LNCaP clone FGC (cell line): ENCODE data around the gene CCDC66.

Source experiments
- DNase-seq: peaks from one replicate; pipeline ENCODE4 v3.0.0-alpha.2; 2011; ENCODE audit warnings: low read depth
- H3K4me3 ChIP-seq: 2 replicates; pipeline ENCODE4 v1.5.1; 2011; ENCODE audit warnings: mild to moderate bottlenecking, low read depth, low read length, control low read depth
- TF ChIP-seq, protein P1 (sequence below): IDR thresholded peaks from 2 replicates; pipeline ENCODE4 v1.5.1; 2012; ENCODE audit warnings: mild to moderate bottlenecking; ENCODE audit not compliant: control insufficient read depth, insufficient read depth; ENCODE audit errors: extremely low read depth

Gene CCDC66

DNA sequence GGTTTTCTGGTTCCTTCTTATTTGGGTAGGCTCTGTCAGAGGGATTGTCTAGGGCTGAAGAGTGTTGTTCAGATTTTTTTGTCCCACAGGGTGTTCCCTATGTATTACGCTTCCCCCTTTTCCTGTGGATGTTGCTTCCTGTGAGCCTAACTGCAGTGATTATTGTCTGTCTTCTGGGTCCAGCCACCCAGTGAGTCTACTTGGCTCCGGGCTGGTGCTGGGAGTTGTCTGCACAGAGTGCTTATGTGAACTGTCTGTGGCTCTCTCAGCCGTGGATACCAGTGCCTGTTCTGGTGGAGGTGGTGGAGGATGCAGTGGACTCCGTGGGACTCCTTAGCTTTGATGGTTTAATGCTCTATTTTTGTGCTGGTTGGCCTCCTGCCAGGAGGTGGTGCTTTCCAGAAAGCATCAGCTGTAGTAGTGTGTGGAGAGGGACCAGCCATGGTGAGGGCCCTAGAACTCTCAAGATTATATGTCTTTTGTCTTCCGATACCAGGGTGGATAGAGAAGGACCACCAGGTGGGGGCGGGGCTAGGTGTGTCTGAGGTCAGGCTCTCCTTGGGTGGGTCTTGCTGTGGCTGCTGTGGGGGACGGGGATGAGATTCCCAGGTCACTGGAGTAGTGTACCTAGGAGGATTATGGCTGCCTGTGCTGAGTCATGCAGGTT, 53.8 kb downstream of the CCDC66 start:
- DNase-seq, result no peak
- TF ChIP-seq, protein P1, sequence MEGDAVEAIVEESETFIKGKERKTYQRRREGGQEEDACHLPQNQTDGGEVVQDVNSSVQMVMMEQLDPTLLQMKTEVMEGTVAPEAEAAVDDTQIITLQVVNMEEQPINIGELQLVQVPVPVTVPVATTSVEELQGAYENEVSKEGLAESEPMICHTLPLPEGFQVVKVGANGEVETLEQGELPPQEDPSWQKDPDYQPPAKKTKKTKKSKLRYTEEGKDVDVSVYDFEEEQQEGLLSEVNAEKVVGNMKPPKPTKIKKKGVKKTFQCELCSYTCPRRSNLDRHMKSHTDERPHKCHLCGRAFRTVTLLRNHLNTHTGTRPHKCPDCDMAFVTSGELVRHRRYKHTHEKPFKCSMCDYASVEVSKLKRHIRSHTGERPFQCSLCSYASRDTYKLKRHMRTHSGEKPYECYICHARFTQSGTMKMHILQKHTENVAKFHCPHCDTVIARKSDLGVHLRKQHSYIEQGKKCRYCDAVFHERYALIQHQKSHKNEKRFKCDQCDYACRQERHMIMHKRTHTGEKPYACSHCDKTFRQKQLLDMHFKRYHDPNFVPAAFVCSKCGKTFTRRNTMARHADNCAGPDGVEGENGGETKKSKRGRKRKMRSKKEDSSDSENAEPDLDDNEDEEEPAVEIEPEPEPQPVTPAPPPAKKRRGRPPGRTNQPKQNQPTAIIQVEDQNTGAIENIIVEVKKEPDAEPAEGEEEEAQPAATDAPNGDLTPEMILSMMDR, result no peak

DNA sequence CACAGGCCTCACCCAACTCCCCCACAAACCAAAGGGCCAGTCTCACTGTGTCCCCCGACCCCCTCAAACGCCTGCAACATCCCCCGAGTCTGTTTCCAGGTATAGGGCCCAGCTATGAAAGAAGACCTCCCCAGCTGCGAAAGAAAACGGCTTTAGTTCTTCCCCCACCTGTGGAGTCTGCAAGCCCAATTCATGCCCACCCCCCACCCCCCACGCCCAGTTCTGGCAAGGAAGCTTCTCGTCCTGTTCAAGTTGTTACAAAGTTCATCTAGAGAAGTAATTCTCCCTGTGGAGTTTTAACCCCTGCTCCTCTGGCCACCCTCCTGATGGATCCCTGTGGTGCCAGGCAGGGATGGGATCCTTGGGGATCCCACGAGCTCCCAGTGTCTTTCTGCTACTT, 54.4 kb downstream of the CCDC66 start:
- TF ChIP-seq, protein P1, result no peak
- no peak for DNase-seq
- no peak overlapping the region for H3K4me3 ChIP-seq

More for the DNA sequence above, 53.8 kb downstream of the CCDC66 start:
- H3K4me3 ChIP-seq, result no peak overlapping the region

DNA sequence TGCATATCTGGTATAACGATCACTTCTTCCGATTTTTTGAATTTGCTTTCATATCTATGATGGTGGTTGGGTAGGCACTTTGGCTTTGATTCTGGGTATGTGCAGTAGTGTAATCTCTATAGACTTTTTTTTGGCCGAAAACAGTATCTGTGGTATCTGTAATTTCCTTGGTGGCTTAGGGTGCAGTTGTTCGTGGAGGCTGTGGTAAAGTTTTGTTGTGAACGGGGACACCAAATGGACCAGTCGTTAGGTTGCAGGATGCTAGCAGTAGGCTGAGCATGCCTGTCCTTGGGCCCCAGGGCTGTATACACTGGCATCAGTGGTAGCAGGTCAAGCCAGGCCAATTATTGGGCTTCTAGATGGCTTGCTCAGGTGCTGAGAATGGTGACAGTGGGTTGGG, 55.2 kb downstream of the CCDC66 start:
- TF ChIP-seq, protein P1, result no peak
- DNase-seq, result no peak
- H3K4me3 ChIP-seq, result no peak overlapping the region

DNA sequence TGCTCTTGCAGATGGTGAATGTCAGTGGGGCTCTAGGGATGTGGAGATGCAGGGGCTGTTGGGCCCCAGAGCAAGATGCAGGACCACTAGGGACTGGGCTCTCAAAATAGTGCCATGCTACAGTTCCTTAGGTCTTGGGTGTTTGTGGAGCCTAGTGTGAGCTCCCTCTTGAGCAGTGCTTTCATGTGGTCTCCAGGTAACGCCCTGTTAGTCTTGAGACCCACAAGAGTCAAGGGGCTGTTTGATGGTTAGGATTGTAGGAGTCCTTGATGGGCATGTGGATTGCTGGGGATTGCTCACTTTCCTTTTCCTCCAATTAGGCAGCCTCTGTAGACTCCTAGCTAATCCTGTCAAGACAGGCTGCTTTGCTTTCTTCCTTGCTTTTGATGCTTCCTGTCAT, 56.0 kb downstream of the CCDC66 start:
- no peak overlapping the region for H3K4me3 ChIP-seq
- no peak for DNase-seq
- TF ChIP-seq, protein P1, result no peak

DNA sequence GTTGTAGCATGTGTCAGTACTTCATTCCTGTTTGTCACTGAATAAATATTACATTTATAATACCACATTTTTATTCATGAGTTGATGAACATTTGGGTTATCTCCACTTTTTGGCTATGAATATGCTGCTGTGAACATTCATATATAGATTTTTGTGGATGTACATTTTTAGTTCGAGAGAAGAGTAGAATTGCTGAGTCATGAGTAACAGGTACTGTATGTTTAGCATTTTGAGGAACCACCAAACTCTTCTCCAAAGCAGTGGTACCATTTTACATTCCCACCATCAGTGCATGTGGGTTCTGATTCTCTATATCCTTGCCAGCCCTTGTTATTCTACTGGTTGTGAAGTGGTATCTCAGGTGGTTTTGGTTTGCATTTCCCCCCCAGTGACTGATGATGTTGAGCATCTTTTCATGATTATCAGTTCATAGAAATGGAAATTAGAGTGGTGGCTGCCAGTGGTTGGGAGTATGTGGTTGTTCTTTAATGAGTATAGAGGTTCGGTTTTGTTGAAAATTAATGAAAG, 59.6 kb downstream of the CCDC66 start:
- no peak for DNase-seq
- TF ChIP-seq, protein P1, result no peak
- H3K4me3 ChIP-seq, result no peak overlapping the region

DNA sequence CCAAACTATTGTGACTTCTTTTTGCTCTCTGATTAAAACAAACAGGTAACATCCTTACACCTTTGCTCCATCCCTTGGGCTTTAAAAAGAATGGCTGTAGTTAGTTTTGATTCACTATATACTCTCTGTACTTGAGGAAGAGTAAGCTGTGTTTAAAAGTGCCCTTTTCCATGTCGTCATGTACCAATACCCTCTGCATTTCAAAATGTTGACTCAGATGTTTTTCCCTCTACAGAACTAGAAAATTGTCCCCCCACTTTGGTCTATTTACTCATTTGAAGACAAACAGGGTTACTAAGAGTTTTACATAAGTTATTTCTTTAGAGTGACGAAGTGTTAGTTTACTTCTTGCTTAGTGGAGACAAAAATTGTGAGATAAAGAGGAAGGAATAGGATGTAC, 63.4 kb downstream of the CCDC66 start:
- no peak for DNase-seq
- TF ChIP-seq, protein P1, result no peak
- H3K4me3 ChIP-seq, result no peak overlapping the region

DNA sequence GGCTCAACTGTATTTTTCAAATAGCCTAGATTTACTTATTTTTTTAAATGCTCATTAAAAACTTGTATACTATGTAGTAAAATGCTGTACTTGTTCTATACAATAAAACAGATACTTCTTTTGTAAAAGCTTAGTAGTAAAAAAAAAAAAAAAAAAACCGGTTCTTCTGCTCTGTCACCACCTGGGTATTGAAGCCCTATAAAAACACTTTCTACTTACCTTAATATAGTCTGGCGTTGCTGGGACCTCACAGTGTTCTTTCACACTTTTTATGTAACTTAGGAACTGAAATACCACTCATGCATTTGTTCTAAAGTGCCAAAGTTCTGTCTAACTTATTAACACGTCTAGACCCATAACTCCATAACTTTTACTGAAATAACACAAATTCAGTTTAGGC, 64.7 kb downstream of the CCDC66 start:
- DNase-seq, result peak; percentile 68
- TF ChIP-seq, protein P1, result no peak

More for the DNA sequence above, 64.7 kb downstream of the CCDC66 start:
- H3K4me3 ChIP-seq, result peak overlapping the region; percentile 22; the same call in 1 of the 2 replicates
